GM21576 (cell line): Measurements from ENCODE around the gene INPP4B.
"Not testable (repeated sequence)": the region's sequence is repeated elsewhere in the genome, so short reads cannot be mapped to it uniquely, and the experiment has no call there.

Experiments
- ATAC-seq: cut with Tn5 transposase; IDR thresholded peaks from one replicate; pipeline ENCODE4 v1.9.1; 2021; ENCODE audit warnings: mild to moderate bottlenecking, moderate library complexity; ENCODE audit not compliant: unreplicated experiment

The INPP4B gene

DNA sequence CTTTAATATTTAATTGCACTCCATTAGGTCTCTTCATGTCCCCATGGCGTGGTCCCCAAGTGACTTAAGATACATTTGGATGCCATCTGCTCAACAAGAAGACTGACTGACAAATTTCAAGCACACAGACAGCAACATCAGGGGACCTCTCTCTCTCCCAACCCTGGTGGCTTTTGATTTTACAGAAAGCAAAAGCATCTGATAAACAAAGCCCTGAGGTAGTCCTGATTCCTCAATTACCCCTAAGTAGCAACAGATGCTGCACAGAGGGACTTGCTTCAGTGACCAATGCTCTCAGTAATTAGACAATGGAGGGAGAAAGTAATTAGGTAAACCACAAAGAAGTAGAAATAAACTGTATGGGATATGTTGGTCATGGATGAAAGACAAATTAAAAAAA lies 426.4 kb downstream of the INPP4B start:
- no peak for ATAC-seq

DNA sequence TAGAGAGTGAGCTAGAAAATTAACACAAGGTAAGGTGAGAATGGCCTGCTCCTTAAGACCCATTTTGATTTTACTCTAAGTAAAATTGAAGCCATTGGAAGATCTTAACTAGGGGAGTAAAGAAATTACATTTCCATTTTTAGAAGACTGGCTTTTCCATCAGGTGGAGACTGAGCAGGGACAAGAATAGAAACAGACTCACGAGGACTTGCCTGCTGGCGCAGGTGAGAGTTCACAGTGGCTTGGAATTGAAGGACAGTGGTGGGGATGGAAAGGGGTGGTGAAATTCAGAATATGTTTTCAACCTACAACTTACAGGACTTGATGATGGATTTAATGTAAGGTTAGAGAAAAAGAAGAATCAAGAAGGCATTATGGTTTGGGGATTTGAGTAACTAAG lies 427.4 kb downstream of the INPP4B start:
- no peak for ATAC-seq

DNA sequence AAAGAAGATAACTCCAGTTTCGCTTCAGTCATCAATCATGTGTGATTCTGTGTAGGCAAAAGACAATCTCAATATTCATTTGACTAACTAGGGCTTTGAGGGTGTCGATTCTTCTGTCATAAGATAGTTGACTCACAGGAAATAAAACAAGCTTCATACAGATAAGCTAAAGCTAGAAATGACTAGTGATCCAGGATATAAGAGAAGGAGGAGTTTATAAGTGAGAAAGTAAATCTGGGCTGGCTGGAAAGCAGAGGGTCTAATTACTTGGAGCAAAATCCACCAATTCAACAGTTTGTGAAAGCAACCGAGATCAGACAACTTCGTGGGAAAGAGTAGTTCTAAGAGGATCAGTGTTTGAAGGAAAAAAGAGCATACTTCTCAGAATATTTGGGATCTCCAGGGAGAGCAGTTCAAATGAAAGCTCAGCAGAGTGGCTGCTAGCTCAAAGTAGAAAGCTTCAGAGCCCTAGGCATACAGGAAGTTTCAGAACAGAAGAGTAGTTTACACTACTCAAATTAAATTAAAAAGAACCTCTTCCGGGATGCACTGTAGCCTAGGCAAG lies 429.3 kb downstream of the INPP4B start:
- ATAC-seq = no peak

DNA sequence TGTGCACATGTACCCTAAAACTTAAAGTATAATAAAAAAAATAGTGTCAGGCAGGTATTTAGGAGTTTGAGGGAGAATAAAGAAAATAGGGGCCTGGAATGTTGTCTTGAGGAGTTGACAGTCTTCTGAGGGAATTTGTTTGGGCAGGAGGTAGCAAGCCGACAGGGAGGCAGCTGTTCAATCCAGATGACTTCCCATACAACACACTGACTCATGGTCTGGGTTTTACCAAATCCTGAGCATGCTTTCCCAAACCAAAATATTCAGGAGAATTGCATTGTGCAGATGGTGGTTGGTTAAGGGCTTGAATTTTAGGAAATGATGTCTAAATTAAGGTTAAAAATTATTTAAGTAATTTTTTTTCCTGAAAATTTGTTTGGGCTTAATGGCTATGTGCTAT lies 430.0 kb downstream of the INPP4B start:
- no peak for ATAC-seq

DNA sequence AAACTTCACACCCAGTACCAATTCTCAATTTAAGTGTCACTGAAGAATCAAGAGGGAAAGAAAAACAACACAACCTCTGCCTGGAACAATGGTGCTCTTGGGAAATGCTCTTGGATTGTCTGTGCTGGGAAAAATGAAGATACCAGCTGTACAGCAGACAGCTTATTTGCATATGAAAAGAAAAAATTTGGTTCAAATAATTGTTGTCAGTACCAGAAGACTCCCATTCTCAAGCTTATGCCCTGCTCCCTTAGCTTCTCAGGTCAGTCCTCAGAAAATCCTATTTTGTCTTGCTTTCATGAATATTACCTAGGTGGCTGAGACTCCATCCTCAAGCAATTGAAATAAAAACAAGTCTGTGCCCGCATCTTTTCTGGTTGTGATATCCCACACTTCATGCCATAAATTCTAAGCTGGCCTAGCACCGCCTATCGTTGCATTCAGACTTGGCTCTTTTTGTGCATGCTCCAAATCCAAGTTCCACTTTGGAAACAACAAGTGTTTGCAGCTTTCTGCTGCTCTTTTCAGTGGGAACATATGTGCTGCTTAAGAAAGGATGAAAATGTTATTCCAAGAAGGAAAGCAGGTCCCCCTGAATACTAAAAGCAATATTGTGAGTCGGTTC lies 431.6 kb downstream of the INPP4B start:
- no peak for ATAC-seq

DNA sequence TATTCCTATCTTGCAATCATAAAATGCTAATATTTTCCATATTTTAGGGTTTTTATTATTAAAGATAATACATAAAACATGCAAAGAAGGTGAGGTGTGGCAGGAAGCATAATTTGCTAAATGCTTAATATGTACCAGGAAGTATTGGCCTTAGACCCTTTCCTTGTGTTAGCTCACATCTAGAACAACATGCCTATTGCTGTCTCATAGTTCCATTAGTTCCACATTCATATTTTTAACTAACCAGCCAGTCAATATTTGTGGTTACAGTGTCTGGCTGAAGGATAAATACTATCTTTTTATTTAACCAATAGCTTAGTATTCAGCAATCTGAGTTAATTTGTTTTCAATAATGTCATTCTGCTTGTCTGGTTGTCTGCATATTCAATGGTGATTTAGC lies 432.6 kb downstream of the INPP4B start:
- no peak for ATAC-seq

DNA sequence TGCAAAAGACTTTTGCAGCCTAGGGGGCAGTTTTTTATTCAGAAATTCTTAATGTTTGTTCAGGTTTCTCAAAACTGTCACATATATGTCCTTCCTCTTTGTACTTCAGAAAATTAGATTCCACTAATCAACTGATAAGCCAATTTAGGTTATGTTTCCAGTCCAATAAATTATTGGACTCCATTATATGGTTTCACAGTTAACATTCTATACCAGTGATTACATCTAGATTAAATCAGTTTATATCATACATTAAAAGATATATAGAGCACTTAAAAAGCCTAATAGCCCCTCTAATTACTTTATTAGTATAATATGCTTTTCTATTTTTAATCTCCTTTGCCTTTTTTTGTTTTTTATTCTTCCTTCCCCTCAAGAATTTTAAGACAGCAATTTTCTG lies 434.1 kb downstream of the INPP4B start:
- ATAC-seq = no peak

DNA sequence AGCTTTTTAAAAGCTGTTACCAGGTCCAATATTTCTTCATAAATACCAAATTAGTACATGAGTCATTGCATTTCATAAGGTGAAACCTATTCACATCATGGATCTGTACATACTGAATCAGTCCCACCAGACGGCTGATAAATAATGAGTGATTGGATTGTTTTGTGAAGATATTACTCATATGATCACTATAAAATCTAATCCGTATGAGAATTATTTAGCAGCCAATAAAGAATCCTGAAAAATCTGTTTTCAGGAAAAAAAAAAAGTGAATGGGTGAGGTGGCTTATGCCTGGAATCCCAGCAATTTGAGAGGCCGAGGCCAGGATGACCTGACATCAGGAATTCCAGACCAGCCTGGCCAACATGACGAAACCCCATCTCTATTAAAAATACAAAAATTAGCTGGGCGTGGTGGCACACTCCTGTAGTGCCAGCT lies 438.1 kb downstream of the INPP4B start:
- no peak for ATAC-seq

DNA sequence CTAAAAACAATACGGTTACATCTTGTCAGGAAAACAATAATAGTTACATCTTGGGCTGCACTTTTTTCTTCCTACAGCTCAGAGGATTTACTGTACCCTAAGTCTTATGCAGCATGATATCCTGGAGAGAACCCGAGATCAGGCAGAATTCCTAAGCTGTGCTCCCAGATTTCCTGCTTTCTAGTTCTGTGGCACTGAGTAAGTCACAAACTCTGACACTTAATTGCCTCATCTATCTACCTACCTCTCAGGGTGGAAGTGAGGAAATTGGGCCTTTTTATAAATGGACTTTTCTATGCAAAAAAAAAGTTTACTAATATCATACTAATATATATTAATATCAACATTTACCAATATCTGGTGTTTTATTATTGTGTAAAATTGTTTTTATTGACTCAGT lies 438.5 kb downstream of the INPP4B start:
- ATAC-seq = no peak

DNA sequence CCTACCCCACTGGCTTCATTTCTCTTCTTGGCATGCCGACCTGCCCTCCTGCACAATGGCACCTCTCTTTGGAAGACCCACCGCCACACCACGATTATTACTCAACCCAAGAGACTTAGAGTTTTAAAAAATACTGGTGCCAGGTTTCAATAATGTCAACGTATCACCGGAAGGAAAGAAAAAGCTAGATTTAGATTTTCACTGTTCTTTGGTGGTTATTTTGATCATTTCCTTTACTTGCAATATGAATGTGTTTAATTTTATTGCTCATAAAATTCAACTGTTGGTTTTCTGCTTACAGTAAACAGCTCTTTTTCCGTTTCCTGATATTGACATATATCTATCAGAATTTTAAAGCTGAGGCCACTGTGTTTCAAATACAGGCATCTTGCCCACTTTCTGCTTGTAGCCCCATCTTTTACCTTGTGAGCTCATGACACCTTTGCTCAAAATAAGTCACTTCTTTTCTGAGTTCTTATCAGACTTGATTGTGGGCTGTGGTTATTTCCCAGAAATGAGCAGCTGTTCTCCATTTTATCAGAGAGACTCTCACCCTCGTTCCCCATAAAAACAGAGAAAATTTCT lies 439.1 kb downstream of the INPP4B start:
- ATAC-seq = no peak

DNA sequence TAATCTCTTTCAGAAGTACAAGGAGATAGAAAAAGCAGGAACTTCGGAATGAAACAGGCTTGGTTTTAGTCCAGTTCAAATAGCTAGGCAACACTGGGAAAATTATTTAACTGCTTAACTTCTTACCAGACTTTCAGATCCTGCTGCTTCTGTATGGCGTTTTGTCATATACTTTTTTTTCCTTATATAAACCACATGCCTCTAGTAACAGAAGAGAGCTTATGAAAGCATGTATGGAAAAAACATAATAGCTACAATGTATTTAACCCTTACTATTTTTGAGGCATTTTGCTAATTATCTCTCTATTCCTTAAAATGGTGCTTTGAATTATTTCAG lies 439.6 kb downstream of the INPP4B start:
- ATAC-seq = no peak

DNA sequence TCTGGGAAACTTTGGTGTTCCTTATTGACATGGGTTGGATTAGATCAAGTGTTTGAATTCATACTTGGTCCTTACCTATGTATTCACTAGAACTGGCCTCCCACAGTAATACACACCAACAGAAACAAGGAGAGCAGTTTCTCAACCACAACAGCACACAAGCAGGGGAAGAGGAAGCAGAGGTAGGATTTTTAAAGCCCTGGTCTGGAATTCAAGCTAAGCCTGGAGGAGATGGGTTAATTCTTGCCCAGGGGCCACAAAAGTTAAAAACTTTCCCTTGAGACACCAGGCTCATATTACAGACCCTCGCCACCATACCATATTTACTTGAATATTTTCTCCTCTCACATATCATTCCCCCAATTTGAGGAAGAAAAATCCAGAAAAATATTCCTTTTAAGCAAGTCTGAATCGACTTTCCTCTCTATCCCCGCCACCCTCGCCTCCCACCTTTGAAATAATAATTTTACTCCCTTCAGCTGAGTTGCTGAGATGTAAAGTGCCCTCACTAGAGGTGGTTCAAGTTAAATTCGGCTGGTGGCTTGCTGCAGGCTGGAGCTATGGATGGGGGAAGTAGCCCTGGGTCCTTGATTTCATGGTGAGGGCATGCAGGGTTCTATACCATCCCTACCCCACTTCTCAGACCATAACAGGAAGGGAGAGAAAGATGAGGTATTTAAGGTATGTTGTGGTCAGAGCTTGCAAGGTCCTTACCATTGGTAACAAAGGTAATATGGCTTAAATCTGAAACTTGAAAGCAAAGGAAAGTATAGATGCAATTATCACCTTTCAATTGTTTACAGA lies 440.2 kb downstream of the INPP4B start:
- peak; percentile 38 for ATAC-seq

DNA sequence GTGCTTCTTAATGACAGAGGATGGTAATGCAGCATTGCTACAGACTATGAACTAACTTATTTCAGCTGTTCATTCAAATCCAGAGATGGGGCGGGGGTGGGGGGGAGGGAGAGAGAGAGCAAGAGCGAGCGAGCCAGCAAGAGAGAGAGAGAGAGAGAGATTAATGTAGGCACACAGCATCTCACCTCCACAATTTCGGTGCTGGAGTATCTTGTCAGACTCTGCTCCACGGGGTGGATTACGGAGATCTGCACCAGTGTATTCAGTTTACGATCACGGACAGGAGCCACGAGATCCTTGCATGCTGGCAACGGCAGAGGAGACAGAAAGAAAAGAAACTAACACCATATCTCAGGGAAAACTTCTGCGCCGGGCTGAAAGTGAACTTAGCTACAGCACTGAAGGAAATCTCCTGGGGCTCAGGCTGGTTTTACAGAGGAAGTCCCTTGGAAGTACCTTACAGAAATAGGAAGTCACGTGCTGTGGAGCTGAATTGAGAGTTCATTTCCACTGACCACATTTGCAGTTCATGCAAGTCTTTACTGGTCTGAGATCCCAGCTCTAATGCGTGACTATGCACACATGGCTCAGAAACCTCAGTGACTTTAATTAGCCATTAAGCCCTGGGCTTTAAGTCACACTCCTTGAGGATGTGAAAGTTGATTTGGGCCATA lies 440.9 kb downstream of the INPP4B start:
- peak; percentile 64 for ATAC-seq

DNA sequence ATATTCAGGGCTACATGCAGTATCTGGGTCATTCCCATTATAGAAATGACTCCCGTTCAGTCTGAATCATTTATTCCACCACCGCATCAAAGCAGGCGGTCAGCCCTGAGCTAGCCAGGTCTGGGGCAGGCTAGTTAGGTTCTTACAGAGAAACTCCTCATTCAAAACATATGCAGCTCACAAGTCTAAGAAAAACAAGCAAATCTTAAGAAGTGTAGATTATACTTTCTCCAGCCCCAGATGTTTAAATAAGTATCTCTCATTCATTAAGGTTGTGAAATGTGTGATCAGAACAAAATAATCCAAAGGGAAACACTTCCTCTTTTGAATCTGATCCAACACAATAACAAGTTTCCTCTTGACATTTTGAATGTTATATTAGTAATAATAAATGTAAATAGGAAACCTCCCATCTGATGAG lies 441.9 kb downstream of the INPP4B start:
- ATAC-seq = no peak

DNA sequence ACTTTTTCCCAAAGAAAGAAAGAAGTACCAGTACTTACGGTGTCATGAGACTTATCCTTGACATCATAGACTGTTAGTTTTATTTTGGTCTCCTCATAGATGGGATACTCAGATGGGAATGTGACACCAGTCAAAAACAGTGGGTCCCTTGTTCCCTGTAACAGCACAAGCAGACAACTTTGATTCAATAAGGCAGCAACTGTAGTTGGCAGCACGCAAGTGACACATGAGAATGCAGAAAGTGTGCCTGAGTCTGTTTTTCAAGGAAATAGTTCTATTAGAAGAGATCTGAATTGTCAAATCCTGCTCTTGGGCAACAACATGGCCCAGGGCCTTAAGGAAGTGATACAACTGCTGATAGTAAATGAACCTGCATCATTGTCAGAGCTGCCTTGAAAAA lies 443.2 kb downstream of the INPP4B start:
- no peak for ATAC-seq

DNA sequence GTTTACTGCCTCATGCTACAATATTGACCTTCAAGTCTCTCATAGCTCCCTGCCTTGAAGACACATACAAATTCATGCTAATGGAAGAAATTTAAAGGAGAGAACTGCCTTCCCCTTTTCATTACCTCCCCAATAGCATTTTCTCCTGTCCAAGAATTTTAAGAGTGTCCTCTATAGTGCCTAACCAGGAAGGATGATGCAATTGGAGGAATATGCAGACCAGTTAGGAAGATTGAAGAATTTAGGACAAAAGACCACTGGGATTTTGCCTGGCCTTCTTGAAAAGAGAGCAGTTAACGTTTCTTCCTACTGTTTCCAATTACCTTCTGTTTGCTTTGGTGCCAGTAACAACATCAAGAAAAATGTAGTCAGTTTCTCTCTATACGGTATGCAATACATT lies 443.9 kb downstream of the INPP4B start:
- ATAC-seq = no peak

DNA sequence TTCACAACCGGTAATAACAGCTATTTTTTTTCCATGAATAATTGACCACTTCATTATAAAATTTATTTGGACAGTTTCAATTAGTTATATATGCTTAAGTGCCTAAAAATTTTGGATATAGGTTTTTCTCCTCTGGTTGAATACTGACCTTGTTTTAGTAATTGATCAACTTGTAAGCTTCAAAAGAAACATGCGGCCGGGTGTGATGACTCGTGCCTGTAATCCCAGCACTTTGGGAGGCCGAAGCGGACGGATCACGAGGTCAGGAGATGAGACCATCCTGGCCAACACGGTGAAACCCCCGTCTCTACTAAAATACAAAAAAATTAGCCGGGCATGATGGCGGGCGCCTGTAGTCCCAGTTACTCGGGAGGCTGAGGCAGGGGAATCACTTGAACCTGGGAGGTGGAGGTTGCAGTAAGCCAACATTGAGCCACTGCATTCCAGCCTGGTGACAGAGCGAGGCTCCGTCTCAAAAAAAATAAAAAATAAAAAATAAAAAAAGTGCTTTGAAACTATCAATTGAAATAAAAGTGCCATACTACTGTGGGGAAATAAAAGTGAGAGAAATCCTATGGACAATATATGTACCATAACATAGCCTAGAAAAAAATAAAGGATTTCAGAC lies 448.6 kb downstream of the INPP4B start:
- not testable (repeated sequence) for ATAC-seq

DNA sequence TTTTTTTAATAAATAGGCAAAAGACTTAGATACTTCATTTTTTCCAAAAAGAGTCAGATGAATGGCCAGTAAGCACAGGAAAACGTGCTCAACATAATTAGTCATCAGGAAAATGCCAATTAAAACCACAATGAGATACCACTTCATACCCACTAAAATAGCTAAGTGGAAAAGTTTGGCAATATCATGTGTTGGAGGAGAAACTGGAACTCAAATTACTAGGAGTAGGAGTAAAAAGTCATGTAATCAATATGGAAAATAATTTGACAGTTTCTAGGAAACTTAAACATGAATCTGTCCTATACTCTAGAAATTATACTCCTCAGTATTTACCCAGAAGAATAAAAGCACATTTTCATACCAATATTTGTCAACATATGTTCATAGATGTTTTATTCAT lies 449.8 kb downstream of the INPP4B start:
- no peak for ATAC-seq

DNA sequence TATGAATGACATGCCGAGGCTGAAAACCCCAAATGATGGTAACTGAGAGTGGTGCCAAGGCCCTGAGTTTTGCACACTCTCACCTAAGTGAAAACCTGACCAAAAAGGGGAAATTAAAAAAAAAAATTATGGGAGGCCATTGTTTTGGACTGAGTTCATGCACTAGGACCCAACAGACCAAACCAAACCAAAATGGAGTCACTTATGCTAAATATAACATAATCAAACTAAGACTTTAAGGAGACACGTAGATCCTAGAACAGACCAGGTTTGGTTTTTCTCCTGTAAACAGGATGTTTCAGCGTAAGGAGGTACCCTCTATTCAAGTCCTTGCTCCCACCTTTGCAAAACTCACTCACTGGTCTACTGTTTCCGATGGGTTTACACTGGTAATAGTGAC lies 453.0 kb downstream of the INPP4B start:
- no peak for ATAC-seq

DNA sequence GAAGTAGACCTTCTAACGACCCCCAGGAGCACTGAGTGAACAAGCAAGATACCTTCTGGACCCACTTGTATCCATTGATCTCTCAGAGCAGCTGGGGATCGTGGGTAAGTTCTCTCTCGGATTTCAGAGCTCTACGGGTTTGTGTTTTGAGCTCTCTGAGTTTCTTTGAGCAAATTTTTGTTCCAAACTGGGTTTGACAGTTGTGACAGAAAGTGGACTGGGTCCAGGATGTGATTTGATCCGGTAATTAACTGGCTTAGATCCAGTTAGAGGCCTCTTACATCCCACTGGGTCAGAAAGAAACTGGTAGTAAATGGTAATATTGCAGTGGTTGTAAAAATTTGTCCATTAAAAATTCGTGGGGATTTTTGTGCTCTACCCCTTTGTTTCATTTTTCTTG lies 459.2 kb downstream of the INPP4B start:
- no peak for ATAC-seq

DNA sequence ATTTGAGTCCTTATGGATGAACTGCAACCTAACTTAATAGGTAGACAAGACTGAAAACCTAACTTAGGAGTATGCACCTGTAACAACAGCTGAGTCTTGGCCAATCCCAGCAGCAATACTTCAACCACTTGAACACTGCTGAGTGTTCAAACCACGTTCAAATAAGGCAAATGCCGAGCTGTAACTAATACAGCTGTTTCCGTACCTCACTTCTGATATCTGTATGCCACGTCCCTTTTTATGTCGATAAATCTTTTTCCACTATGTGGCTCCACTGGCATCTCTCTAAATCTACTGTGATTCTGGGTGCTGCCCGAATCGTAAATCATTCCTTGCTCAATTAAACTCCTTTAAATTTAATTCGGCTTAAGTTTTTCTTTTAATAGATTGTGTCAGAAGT lies 459.7 kb downstream of the INPP4B start:
- no peak for ATAC-seq
